Nasal cavity respiratory epithelium epithelial cell of viscerocranial mucosa (primary cell): Measurements from ENCODE around the gene RTP5. TPM values are rescaled to one million over a fixed set of nuclear protein-coding genes. Genes with fewer than 3 reads are reported as not detected.

Experiments
- total RNA-seq: library from RNA; depleted of rRNA; stranded (reverse); fragments of >200 nt; gene quantifications from 2 replicates; pipeline ENCODE4 v1.2.3, GENCODE V29; 2014

Gene RTP5
- not detected in 2 replicates for total RNA-seq

GRCh38 chr2:241869087-241869961 is at the start of gene RTP5:
Gene RTP5 (plus strand): TSS chr2:241869729. CDS start chr2:241869757, 28 bp downstream.

DNA sequence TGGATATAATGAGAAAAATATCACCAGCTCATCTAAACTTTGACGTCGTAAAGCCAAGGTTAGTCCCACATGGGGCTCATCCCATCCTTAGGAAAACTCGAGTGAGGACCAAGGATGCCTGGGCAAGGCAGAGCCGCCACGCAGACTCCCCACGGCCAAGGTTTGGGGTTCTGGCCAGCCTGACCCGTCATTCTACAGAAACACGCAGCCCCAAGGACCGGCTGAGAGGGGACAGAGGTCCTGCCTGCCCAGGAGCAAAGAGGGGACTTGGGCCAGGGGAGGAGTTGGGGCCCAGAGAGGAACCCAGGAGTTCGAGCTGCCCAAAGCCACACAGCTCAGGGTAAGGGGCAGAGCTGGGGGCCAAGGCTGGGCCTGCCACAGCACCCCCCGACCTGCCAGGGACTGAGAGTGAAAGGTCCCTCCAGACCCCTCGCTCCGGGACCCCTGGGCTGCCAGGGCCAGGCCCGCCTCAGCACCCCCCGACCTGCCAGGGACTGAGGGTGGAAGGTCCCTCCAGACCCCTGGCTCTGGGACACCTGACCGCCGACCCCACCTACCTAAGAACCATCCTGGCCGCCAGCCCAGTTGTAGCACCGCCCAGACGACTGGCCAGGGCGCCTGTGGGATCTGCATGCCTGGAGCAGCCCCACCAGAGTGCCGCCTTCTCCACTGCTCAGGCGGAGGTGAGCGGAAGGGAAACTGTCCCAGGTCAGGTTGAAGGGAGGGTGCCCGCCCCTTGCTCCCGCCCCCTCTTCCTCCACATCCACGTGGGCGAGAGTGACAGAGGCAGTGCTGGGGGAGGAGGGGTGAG is 11.1 kb upstream of the RTP5 start, which contains the start of gene PDCD1:
PDCD1 (minus strand) TSS at position 689 of the 811 bp plus-strand sequence; CDS start at position 633, 56 bp downstream.

Other genes starting within 250 kb of the RTP5 start
- 48.1 and 53.0 TPM in 2 replicates for gene THAP4, start 232.6 kb upstream of the RTP5 start, total RNA-seq
- 39.6 and 86.1 TPM in 2 replicates for gene ATG4B, start 232.0 kb upstream of the RTP5 start, total RNA-seq
- 10.7 and 14.4 TPM in 2 replicates for gene DTYMK, start 182.9 kb upstream of the RTP5 start, total RNA-seq
- 30.1 and 39.6 TPM in 2 replicates for gene ING5, start 167.7 kb upstream of the RTP5 start, total RNA-seq
- 9.9 and 16.6 TPM in 2 replicates for gene D2HGDH, start 135.1 kb upstream of the RTP5 start, total RNA-seq
- 0.36 TPM in 1 of 2 replicates, not detected in the other for gene GAL3ST2, start 92.9 kb upstream of the RTP5 start, total RNA-seq
- 0.07 TPM in 1 of 2 replicates, not detected in the other for gene NEU4, start 60.5 kb upstream of the RTP5 start, total RNA-seq
- not detected in 2 replicates for gene PDCD1, start 10.8 kb upstream of the RTP5 start, total RNA-seq